ELR (cell line): ENCODE measurements around the gene EBF3.

ENCODE experiments used
- DNase-seq: peaks from one replicate; pipeline ENCODE4 v3.0.0-alpha.2; 2015; ENCODE audit warnings: low read depth

Gene EBF3

GRCh38 chr10:129870961-129871621 is 93.0 kb downstream of the EBF3 start:
- no peak for DNase-seq

- no peak for DNase-seq
These were observed 93.7 kb downstream of the EBF3 start for GRCh38 chr10:129870474-129870757.

- DNase-seq = no peak
These were observed 94.2 kb downstream of the EBF3 start for GRCh38 chr10:129869596-129870473.

GRCh38 chr10:129868449-129869035 is 95.5 kb downstream of the EBF3 start:
- no peak for DNase-seq

- no peak for DNase-seq
These were observed 96.4 kb downstream of the EBF3 start for GRCh38 chr10:129867631-129868179.

GRCh38 chr10:129866894-129867293 is 97.2 kb downstream of the EBF3 start:
- DNase-seq = no peak

- no peak for DNase-seq
These were observed 98.1 kb downstream of the EBF3 start for GRCh38 chr10:129865960-129866359.

- DNase-seq = no peak
These were observed 98.7 kb downstream of the EBF3 start for GRCh38 chr10:129865413-129865812.

GRCh38 chr10:129864601-129865126 is 99.4 kb downstream of the EBF3 start:
- no peak for DNase-seq

GRCh38 chr10:129864082-129864481 is 100.0 kb downstream of the EBF3 start:
- DNase-seq = no peak

- DNase-seq = no peak
These were observed 100.8 kb downstream of the EBF3 start for GRCh38 chr10:129863201-129863663.

GRCh38 chr10:129861776-129862531 is 102.1 kb downstream of the EBF3 start:
- no peak for DNase-seq

GRCh38 chr10:129860396-129860795 is 103.7 kb downstream of the EBF3 start:
- DNase-seq = no peak

GRCh38 chr10:129859536-129859935 is 104.5 kb downstream of the EBF3 start:
- no peak for DNase-seq

GRCh38 chr10:129857242-129857960 is 106.7 kb downstream of the EBF3 start:
- DNase-seq = no peak

- no peak for DNase-seq
These were observed 108.1 kb downstream of the EBF3 start for GRCh38 chr10:129855836-129856563.

GRCh38 chr10:129854796-129855705 is 109.0 kb downstream of the EBF3 start:
- DNase-seq = no peak

GRCh38 chr10:129854158-129854557 is 109.9 kb downstream of the EBF3 start:
- DNase-seq = no peak

- peak; percentile 19 for DNase-seq
These were observed 110.5 kb downstream of the EBF3 start for GRCh38 chr10:129853562-129853903.
